GM23338 (cell line): ENCODE measurements around the gene KRTAP17-1. TPM values are rescaled to one million over a fixed set of nuclear protein-coding genes. Genes with fewer than 3 reads are reported as not detected.

Experiments used
- ATAC-seq: fragments of 200-7000 bp; cut with Tn5 transposase; 3 replicates; pipeline ENCODE4 v1.9.1; 2020
- DNase-seq: peaks from one replicate; pipeline ENCODE4 v3.0.0-alpha.2; 2015; ENCODE audit warnings: low spot score
- H2AFZ ChIP-seq: fragments of 200-600 bp; sonication (generic); 2 replicates; pipeline ENCODE4 v1.8.0; 2016; ENCODE audit warnings: antibody characterized with exemption, mild to moderate bottlenecking, moderate library complexity
- H3F3A ChIP-seq: fragments of 200-600 bp; sonication (generic); replicated peaks from 2 replicates; pipeline ENCODE4 v1.8.0; 2017; ENCODE audit warnings: antibody characterized with exemption, mixed run types, low read depth
- H3K27ac ChIP-seq: fragments of 200-600 bp; sonication (generic); 2 replicates; pipeline ENCODE4 v1.6.1; 2016; ENCODE audit warnings: low read depth
- H3K27me3 ChIP-seq: fragments of 200-600 bp; sonication (generic); 2 replicates; pipeline ENCODE4 v1.8.0; 2016; ENCODE audit warnings: mild to moderate bottlenecking, mixed run types, moderate library complexity; ENCODE audit not compliant: insufficient read depth
- H3K36me3 ChIP-seq: fragments of 200-600 bp; sonication (generic); 2 replicates; pipeline ENCODE4 v1.8.0; 2016; ENCODE audit warnings: mild to moderate bottlenecking; ENCODE audit not compliant: insufficient read depth
- H3K4me1 ChIP-seq: fragments of 200-600 bp; sonication (generic); 2 replicates; pipeline ENCODE4 v1.8.0; 2016; ENCODE audit warnings: mild to moderate bottlenecking, moderate library complexity; ENCODE audit not compliant: insufficient read depth
- H3K4me2 ChIP-seq: fragments of 200-600 bp; sonication (generic); 2 replicates; pipeline ENCODE4 v1.7.1; 2017; ENCODE audit warnings: mixed run types
- H3K4me3 ChIP-seq: fragments of 200-600 bp; sonication (generic); 2 replicates; pipeline ENCODE4 v1.6.1; 2016; ENCODE audit warnings: mixed run types
- H3K79me2 ChIP-seq: fragments of 200-600 bp; sonication (generic); replicated peaks from 2 replicates; pipeline ENCODE4 v1.8.0; 2017; ENCODE audit warnings: mild to moderate bottlenecking; ENCODE audit not compliant: insufficient read depth
- H3K9me2 ChIP-seq: fragments of 200-600 bp; sonication (generic); 2 replicates; pipeline ENCODE4 v1.8.0; 2017; ENCODE audit not compliant: insufficient read depth
- H4K20me1 ChIP-seq: fragments of 200-600 bp; sonication (generic); replicated peaks from 2 replicates; pipeline ENCODE4 v1.8.0; 2017; ENCODE audit warnings: mild to moderate bottlenecking; ENCODE audit not compliant: insufficient read depth
- H3K27ac Mint-ChIP-seq: 2 replicates; pipeline ENCODE4 v1.8.0; 2020; ENCODE audit warnings: inconsistent platforms, mild to moderate bottlenecking, moderate library complexity, mixed read lengths
- H3K27me3 Mint-ChIP-seq: 3 replicates; pipeline ENCODE4 v1.8.0; 2022; ENCODE audit warnings: low read depth, mild to moderate bottlenecking, moderate library complexity, mixed read lengths, inconsistent platforms; ENCODE audit not compliant: insufficient read depth, poor library complexity
- H3K36me3 Mint-ChIP-seq: 3 replicates; pipeline ENCODE4 v1.8.0; 2021; ENCODE audit warnings: low read depth, mild to moderate bottlenecking, inconsistent platforms, moderate library complexity, mixed read lengths
- H3K4me1 Mint-ChIP-seq: 3 replicates; pipeline ENCODE4 v1.8.0; 2020; ENCODE audit warnings: mild to moderate bottlenecking, inconsistent platforms, mixed read lengths
- H3K4me3 Mint-ChIP-seq: 3 replicates; pipeline ENCODE4 v1.8.0; 2021; ENCODE audit warnings: moderate library complexity, mild to moderate bottlenecking, inconsistent platforms, mixed read lengths
- H3K9me3 Mint-ChIP-seq: 3 replicates; pipeline ENCODE4 v1.8.0; 2020; ENCODE audit warnings: moderate library complexity, mild to moderate bottlenecking, inconsistent platforms, mixed read lengths
- CREB1 ChIP-seq: fragments of 250-450 bp; sonication (Bioruptor Pico); IDR thresholded peaks from 2 replicates; pipeline ENCODE4 v1.5.0; 2020; ENCODE audit warnings: low read depth, mild to moderate bottlenecking, moderate library complexity
- CTCF ChIP-seq, 2 experiments: fragments of 200-600 bp in 1 of 2; sonication (generic) in 1 of 2; conservative IDR thresholded peaks; 2 replicates each; pipeline versions ENCODE4 v1.5.1 to v1.6.1; 2016 to 2017; ENCODE audit warnings: antibody characterized with exemption in 2 of 2, low read depth in 2 of 2, mild to moderate bottlenecking in 2 of 2, moderate library complexity in 1 of 2
- ETS1 ChIP-seq: IDR thresholded peaks from 2 replicates; pipeline ENCODE4 v1.6.1; 2016; ENCODE audit warnings: antibody characterized with exemption
- EZH2 ChIP-seq: fragments of 200-600 bp; sonication (generic); IDR thresholded peaks from one replicate; pipeline ENCODE4 v1.8.0; 2017; ENCODE audit warnings: antibody characterized with exemption, mild to moderate bottlenecking, low read depth; ENCODE audit not compliant: unreplicated experiment
- JUNB ChIP-seq: IDR thresholded peaks from one replicate; pipeline ENCODE4 v1.6.1; 2016; ENCODE audit warnings: antibody characterized with exemption; ENCODE audit not compliant: unreplicated experiment
- NANOG ChIP-seq: IDR thresholded peaks from 2 replicates; pipeline ENCODE4 v1.6.1; 2016; ENCODE audit warnings: antibody characterized with exemption, borderline replicate concordance
- POLR2AphosphoS5 ChIP-seq: IDR thresholded peaks from 2 replicates; pipeline ENCODE4 v1.6.1; 2016; ENCODE audit warnings: antibody characterized with exemption, low read depth
- REST ChIP-seq: IDR thresholded peaks from one replicate; pipeline ENCODE4 v1.6.1; 2018; ENCODE audit warnings: antibody characterized with exemption; ENCODE audit not compliant: unreplicated experiment
- ZNF114 ChIP-seq: fragments of 250-450 bp; sonication (Bioruptor Pico); IDR thresholded peaks from 2 replicates; pipeline ENCODE4 v1.5.0; 2020; ENCODE audit warnings: mild to moderate bottlenecking, moderate library complexity
- ZNF331 ChIP-seq: fragments of 250-450 bp; sonication (Bioruptor Pico); IDR thresholded peaks from 2 replicates; pipeline ENCODE4 v1.5.0; 2020; ENCODE audit warnings: low read depth, mild to moderate bottlenecking, moderate library complexity
- ZNF462 ChIP-seq: fragments of 250-450 bp; sonication (Bioruptor Pico); IDR thresholded peaks from 2 replicates; pipeline ENCODE4 v1.5.0; 2020; ENCODE audit warnings: mild to moderate bottlenecking, moderate library complexity
- polyA plus RNA-seq: library from polyadenylated mRNA; unstranded; fragments of >200 nt; fragmentation: Nextera tagmentation; extraction: Ambion mirVana; gene quantifications from 2 replicates; pipeline ENCODE4 v1.2.1, GENCODE V29; 2016
- total RNA-seq: library from RNA; depleted of rRNA; stranded (reverse); fragments of >200 nt; shearing (Covaris generic); gene quantifications from 2 replicates; pipeline ENCODE4 v1.2.3, GENCODE V29; 2014

The KRTAP17-1 gene
- total and polyA plus RNA-seq, 2 experiments from 2014 or later = not detected

GRCh38 chr17:41322903-41323895 is 7.7 kb upstream of the KRTAP17-1 start:
- DNase-seq = no peak
- Mint-ChIP-seq H3K27me3 (peaks cover 9% of the 10 kb centered on the region), H3K4me1 (no peaks in the 10 kb centered on the region; the same call in 2 of the 3 replicates), H3K27ac (no peak overlapping the region), H3K36me3 (peaks cover 6% of the 10 kb centered on the region; the same call in 1 of the 3 replicates), H3K4me3 (no peak overlapping the region), H3K9me3 (peaks cover 9% of the 10 kb centered on the region; the same call in 2 of the 3 replicates)
- Histone ChIP-seq H3K27me3 (no peaks in the 10 kb centered on the region), H3K4me3 (no peak overlapping the region), H3K79me2 (no peaks in the 10 kb centered on the region), H2AFZ (no peak overlapping the region; the same call in 1 of the 2 replicates), H3K9me2 (no peaks in the 10 kb centered on the region), H3K4me1 (no peaks in the 10 kb centered on the region), H3F3A (no peaks in the 10 kb centered on the region), H4K20me1 (no peaks in the 10 kb centered on the region), H3K4me2 (no peak overlapping the region), H3K27ac (no peak overlapping the region), H3K36me3 (no peaks in the 10 kb centered on the region)
- TF ChIP-seq ZNF114 (CRISPR knock-in tag) (no peak), ZNF462 (CRISPR knock-in tag) (no peak), REST (no peak), JUNB (no peak), NANOG (no peak), CREB1 (CRISPR knock-in tag) (no peak), POLR2AphosphoS5 (no peak), EZH2 (no peak), ZNF331 (CRISPR knock-in tag) (no peak), ETS1 (no peak), CTCF (conservative IDR thresholded peaks at IDR 0.05; ENCODE audit: low read depth in 2 of 2) (no peak)
- no peak for ATAC-seq
